Panc1 (cell line): ENCODE measurements around the gene ZNF48. TPM values are rescaled to one million over a fixed set of nuclear protein-coding genes. Genes with fewer than 3 reads are reported as not detected.

Experiments
- ATAC-seq: fragments of 200-7000 bp; cut with Tn5 transposase; 2 replicates; pipeline ENCODE4 v1.9.1; 2020; ENCODE audit warnings: mild to moderate bottlenecking, moderate library complexity
- BruUV-seq: library from RNA; stranded (reverse); fragments of 400-500 nt; replicated peaks from 2 replicates; lab custom pipeline; 2021; lab: Mats Ljungman, UMichigan
- CTCF ChIA-PET: fragments of 300-600 bp; sonication (Branson Sonifier 250); formaldehyde crosslinking; loops from one replicate; lab custom pipeline; 2022; ENCODE audit warnings: antibody characterized with exemption; lab: Charles Lee
- POLR2A ChIA-PET: fragments of 300-600 bp; sonication (Branson Sonifier 250); formaldehyde crosslinking; loops from one replicate; lab custom pipeline; 2022; ENCODE audit warnings: antibody characterized with exemption; lab: Charles Lee
- DNase-seq: peaks from one replicate; pipeline ENCODE4 v3.0.0-alpha.2; 2010; ENCODE audit warnings: low read depth, low spot score
- H3K27ac ChIP-seq: 2 replicates; pipeline ENCODE4 v1.5.1; 2011; ENCODE audit warnings: mild to moderate bottlenecking, low read length, inconsistent platforms
- H3K27me3 ChIP-seq: fragments of 200-500 bp; sonication (Bioruptor generic); 2 replicates; pipeline ENCODE4 v1.6.0; 2014; ENCODE audit warnings: low read length, inconsistent platforms; ENCODE audit not compliant: control insufficient read depth, insufficient read depth
- H3K36me3 ChIP-seq: fragments of 200-500 bp; sonication (Bioruptor generic); 2 replicates; pipeline ENCODE4 v1.5.1; 2014; ENCODE audit warnings: inconsistent platforms, mild to moderate bottlenecking, low read length, moderate library complexity; ENCODE audit not compliant: control insufficient read depth, insufficient read depth
- H3K4me1 ChIP-seq: 2 replicates; pipeline ENCODE4 v1.5.1; 2011; ENCODE audit warnings: inconsistent platforms, mild to moderate bottlenecking, low read length, moderate library complexity; ENCODE audit not compliant: control insufficient read depth, insufficient read depth
- H3K4me3 ChIP-seq, 2 experiments: 2 replicates each; pipeline ENCODE4 v1.5.1; 2011 to 2012; ENCODE audit warnings: low read depth in 2 of 2, low read length in 2 of 2, mild to moderate bottlenecking in 2 of 2, inconsistent platforms in 1 of 2, moderate library complexity in 1 of 2
- H3K9me3 ChIP-seq: fragments of 200-500 bp; sonication (Bioruptor generic); 2 replicates; pipeline ENCODE4 v1.5.1; 2014; ENCODE audit warnings: low read depth, mild to moderate bottlenecking, inconsistent platforms, low read length, moderate library complexity; ENCODE audit not compliant: control insufficient read depth, insufficient read depth
- POLR2AphosphoS5 ChIP-seq: IDR thresholded peaks from 2 replicates; pipeline ENCODE4 v1.6.1; 2012; ENCODE audit warnings: mild to moderate bottlenecking, low read depth, low read length, moderate library complexity
- SIN3A ChIP-seq: IDR thresholded peaks from 2 replicates; pipeline ENCODE4 v1.6.1; 2012; ENCODE audit warnings: low read depth, mild to moderate bottlenecking, low read length, moderate library complexity, borderline replicate concordance; ENCODE audit not compliant: insufficient read depth
- TCF7L2 ChIP-seq: IDR thresholded peaks from 2 replicates; pipeline ENCODE4 v1.6.1; 2011; ENCODE audit warnings: mild to moderate bottlenecking, low read depth, low read length, inconsistent platforms
- in situ Hi-C: cut with HindIII; loops from 2 replicates; pipeline ENCODE4 v1.10.0; 2016; ENCODE audit warnings: low sequenced_read_pairs, low pct_unique_long_range_greater_than_20kb
- intact Hi-C: fragments of 100-400 bp; cut with micrococcal nuclease; formaldehyde crosslinking; loops from one replicate; pipeline ENCODE4 v1.10.0; 2022; ENCODE audit not compliant: unreplicated experiment
- total RNA-seq: library from RNA; stranded (reverse); gene quantifications from one replicate; pipeline ENCODE4 v1.2.1, GENCODE V29; 2021; ENCODE audit not compliant: unreplicated experiment
- TF ChIP-seq, protein P1 (sequence below): fragments of 450-650 bp; IDR thresholded peaks from 2 replicates; pipeline ENCODE4 v1.5.1; 2017; ENCODE audit warnings: mild to moderate bottlenecking
- TF ChIP-seq, protein P2 (sequence below), 2 experiments: IDR thresholded peaks; 2 replicates each; pipeline ENCODE4 v1.6.1; 2011 to 2012; ENCODE audit warnings: low read depth in 2 of 2, control low read depth in 1 of 2, low read length in 1 of 2, mild to moderate bottlenecking in 1 of 2, moderate library complexity in 1 of 2; ENCODE audit not compliant: insufficient read depth in 1 of 2

ZNF48 gene
- total RNA-seq, 1 experiment from 2014 or later = 16.6 TPM

- H3K27me3 ChIP-seq = no peaks in the 10 kb centered on the region
These were observed 25.9 kb upstream of the ZNF48 start for GRCh38 chr16:30369091-30369937.

GRCh38 chr16:30369938-30370455, 25.2 kb upstream of the ZNF48 start:
- no TSS peak for BruUV-seq
- ATAC-seq = peak; percentile 47
- TF ChIP-seq TCF7L2 (no peak), POLR2AphosphoS5 (no peak), SIN3A (peak; percentile 71; the same call in 1 of the 2 replicates)
- TF ChIP-seq, protein P1, sequence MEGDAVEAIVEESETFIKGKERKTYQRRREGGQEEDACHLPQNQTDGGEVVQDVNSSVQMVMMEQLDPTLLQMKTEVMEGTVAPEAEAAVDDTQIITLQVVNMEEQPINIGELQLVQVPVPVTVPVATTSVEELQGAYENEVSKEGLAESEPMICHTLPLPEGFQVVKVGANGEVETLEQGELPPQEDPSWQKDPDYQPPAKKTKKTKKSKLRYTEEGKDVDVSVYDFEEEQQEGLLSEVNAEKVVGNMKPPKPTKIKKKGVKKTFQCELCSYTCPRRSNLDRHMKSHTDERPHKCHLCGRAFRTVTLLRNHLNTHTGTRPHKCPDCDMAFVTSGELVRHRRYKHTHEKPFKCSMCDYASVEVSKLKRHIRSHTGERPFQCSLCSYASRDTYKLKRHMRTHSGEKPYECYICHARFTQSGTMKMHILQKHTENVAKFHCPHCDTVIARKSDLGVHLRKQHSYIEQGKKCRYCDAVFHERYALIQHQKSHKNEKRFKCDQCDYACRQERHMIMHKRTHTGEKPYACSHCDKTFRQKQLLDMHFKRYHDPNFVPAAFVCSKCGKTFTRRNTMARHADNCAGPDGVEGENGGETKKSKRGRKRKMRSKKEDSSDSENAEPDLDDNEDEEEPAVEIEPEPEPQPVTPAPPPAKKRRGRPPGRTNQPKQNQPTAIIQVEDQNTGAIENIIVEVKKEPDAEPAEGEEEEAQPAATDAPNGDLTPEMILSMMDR = no peak
- intact Hi-C loops = no loop called here
- Histone ChIP-seq H3K36me3 (peaks cover 6% of the 10 kb centered on the region), H3K27ac (no peak overlapping the region; the same call in 1 of the 2 replicates), H3K27me3 (no peaks in the 10 kb centered on the region), H3K4me3 (peak overlapping the region; percentile 80 to 85), H3K4me1 (0 out of 2 replicates have a peak, but pooled peaks cover 7% of the 10 kb centered on the region), H3K9me3 (no peaks in the 10 kb centered on the region)
- in situ Hi-C loops = no loop called here
- ChIA-PET POLR2A (interaction anchor here (0.6 to 1.2 kb wide), 2 partner anchors 8 to 35 kb away, joined by 4 to 10 read pairs; no protein-coding TSS in a partner anchor), CTCF (no interaction called here)
- no peak for DNase-seq

More at GRCh38 chr16:30369091-30369937, 25.9 kb upstream of the ZNF48 start:
- no TSS peak for BruUV-seq
- Histone ChIP-seq H3K36me3 (peaks cover 6% of the 10 kb centered on the region), H3K27ac (peak overlapping the region; percentile 75), H3K4me1 (0 out of 2 replicates have a peak, but pooled peaks cover 7% of the 10 kb centered on the region), H3K9me3 (no peaks in the 10 kb centered on the region), H3K4me3 (peak overlapping the region; percentile 80 to 85)
- POLR2A ChIA-PET = interaction anchor here (0.6 to 0.8 kb wide), 2 partner anchors 9 to 20 kb away, joined by 4 to 5 read pairs; no protein-coding TSS in a partner anchor
- TF ChIP-seq, protein P1 = no peak
- TF ChIP-seq POLR2AphosphoS5 = no peak
- TF ChIP-seq, protein P2, sequence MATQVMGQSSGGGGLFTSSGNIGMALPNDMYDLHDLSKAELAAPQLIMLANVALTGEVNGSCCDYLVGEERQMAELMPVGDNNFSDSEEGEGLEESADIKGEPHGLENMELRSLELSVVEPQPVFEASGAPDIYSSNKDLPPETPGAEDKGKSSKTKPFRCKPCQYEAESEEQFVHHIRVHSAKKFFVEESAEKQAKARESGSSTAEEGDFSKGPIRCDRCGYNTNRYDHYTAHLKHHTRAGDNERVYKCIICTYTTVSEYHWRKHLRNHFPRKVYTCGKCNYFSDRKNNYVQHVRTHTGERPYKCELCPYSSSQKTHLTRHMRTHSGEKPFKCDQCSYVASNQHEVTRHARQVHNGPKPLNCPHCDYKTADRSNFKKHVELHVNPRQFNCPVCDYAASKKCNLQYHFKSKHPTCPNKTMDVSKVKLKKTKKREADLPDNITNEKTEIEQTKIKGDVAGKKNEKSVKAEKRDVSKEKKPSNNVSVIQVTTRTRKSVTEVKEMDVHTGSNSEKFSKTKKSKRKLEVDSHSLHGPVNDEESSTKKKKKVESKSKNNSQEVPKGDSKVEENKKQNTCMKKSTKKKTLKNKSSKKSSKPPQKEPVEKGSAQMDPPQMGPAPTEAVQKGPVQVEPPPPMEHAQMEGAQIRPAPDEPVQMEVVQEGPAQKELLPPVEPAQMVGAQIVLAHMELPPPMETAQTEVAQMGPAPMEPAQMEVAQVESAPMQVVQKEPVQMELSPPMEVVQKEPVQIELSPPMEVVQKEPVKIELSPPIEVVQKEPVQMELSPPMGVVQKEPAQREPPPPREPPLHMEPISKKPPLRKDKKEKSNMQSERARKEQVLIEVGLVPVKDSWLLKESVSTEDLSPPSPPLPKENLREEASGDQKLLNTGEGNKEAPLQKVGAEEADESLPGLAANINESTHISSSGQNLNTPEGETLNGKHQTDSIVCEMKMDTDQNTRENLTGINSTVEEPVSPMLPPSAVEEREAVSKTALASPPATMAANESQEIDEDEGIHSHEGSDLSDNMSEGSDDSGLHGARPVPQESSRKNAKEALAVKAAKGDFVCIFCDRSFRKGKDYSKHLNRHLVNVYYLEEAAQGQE (IDR thresholded peaks at IDR 0.05; ENCODE audit: insufficient read depth in 1 of 2, low read depth in 2 of 2, low read length in 1 of 2) = no peak
- TF ChIP-seq TCF7L2 = no peak
- TF ChIP-seq SIN3A = no peak
- CTCF ChIA-PET = no interaction called here
- DNase-seq (no peak), ATAC-seq (no peak)
- in situ Hi-C loops (no loop called here), intact Hi-C loops (no loop called here)
